ENCODE results near the gene UNC45B.
A peak's percentile ranks its signal among the peaks of the same experiment; 100 is the strongest.
"Not testable (repeated sequence)": the region's sequence is repeated elsewhere in the genome, so short reads cannot be mapped to it uniquely, and the experiment has no call there.

Gene UNC45B

GRCh38 chr17:35174835-35175334, 27.3 kb downstream of the UNC45B start:
- DNase-seq: no peak

GRCh38 chr17:35175638-35176415, 28.2 kb downstream of the UNC45B start:
- no peak for DNase-seq

GRCh38 chr17:35176897-35177296, 29.3 kb downstream of the UNC45B start:
- no peak for DNase-seq

GRCh38 chr17:35179379-35179778, 31.8 kb downstream of the UNC45B start:
- not testable (repeated sequence) for DNase-seq

- DNase-seq: no peak
Observed at GRCh38 chr17:35183332-35183731, 35.7 kb downstream of the UNC45B start.

GRCh38 chr17:35184274-35184673, 36.7 kb downstream of the UNC45B start:
- DNase-seq: no peak

GRCh38 chr17:35185849-35186248, 38.2 kb downstream of the UNC45B start:
- DNase-seq: no peak

- DNase-seq: no peak
Observed at GRCh38 chr17:35187481-35187880, 39.9 kb downstream of the UNC45B start.

- no peak for DNase-seq
Observed at GRCh38 chr17:35188111-35188510, 40.5 kb downstream of the UNC45B start.

- no peak for DNase-seq
Observed at GRCh38 chr17:35189291-35189690, 41.7 kb downstream of the UNC45B start.

GRCh38 chr17:35191001-35191695, 43.5 kb downstream of the UNC45B start:
- no peak for DNase-seq

GRCh38 chr17:35192708-35193107, 45.1 kb downstream of the UNC45B start:
- DNase-seq: no peak

- DNase-seq: not testable (repeated sequence)
Observed at GRCh38 chr17:35194001-35194400, 46.4 kb downstream of the UNC45B start, which contains the start of gene SLC35G3. Gene SLC35G3, minus strand, starts transcription at chr17:35194393. Its CDS starts 86 bp downstream, at chr17:35194307.

- DNase-seq: not testable (repeated sequence)
Observed at GRCh38 chr17:35195062-35195461, 47.4 kb downstream of the UNC45B start.

- DNase-seq: not testable (repeated sequence)
Observed at GRCh38 chr17:35202582-35202981, 55.0 kb downstream of the UNC45B start.

GRCh38 chr17:35210741-35211140, 63.1 kb downstream of the UNC45B start:
- DNase-seq: peak; percentile 32

- no peak for DNase-seq
Observed at GRCh38 chr17:35212668-35213067, 65.1 kb downstream of the UNC45B start.

- no peak for DNase-seq
Observed at GRCh38 chr17:35213412-35213940, 65.9 kb downstream of the UNC45B start.

GRCh38 chr17:35214192-35214591, 66.6 kb downstream of the UNC45B start:
- DNase-seq: peak; percentile 18

GRCh38 chr17:35214631-35215273, 67.1 kb downstream of the UNC45B start:
- DNase-seq: peak; percentile 25

- DNase-seq: no peak
Observed at GRCh38 chr17:35217107-35217506, 69.5 kb downstream of the UNC45B start.

GRCh38 chr17:35218915-35219314, 71.3 kb downstream of the UNC45B start:
- no peak for DNase-seq

GRCh38 chr17:35222452-35222851, 74.8 kb downstream of the UNC45B start:
- DNase-seq: no peak
